Measurements from ENCODE around the gene C3orf70. TPM values are rescaled to one million over a fixed set of nuclear protein-coding genes. Genes with fewer than 3 reads are reported as not detected.

C3orf70 gene
- total and polyA plus RNA-seq, 8 donors: 0.22 to 0.90 (median 0.36) TPM

DNA sequence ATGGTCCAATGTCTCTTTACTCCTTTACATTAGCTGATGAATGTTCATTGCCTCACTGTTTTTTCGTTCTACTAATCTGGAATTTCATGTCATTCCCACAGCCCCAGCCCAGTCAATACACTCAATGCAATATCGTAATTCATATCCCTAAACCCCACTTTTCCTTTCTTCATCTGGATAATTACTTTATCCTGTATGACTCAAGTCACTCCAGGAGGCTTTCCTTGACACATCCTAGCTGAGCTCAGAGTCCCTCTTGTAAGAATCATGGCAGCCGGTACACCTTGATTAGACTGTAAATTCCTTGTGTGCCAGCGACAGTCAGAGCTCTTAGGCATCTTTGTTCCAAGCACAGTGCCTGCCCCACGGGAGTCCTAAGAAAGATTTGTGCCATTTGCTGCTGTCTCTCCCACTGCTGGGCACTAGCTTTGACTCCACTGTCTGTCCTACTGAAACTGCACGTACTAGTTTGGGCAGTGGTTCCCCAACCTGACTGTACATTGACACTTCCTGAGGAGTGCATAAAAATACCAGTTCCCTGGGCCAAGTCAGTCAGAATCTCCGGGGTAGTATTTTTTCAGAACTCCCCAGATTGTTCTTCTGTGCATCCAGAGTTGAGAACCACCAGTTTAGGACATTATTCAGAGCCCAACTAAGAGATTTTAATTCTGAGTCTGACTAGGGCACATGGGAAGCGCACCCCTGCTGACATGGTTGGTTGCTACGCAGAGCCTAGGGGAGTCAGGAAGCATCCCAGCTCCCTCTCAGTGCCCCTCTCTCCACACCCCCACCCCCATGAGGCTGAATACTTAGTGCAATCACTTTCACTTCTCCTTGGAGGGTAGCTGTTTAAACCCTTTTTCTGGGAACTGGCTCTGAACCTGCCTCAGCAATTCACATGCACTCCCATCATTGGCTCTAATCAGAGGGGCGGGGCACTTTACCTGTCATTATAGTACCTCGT is 19.5 kb upstream of the C3orf70 start:
- H3K4me3 ChIP-seq: no peak overlapping the region
- intact Hi-C loops (cut with DNase I): no loop called here
- no peak for ATAC-seq
- no peaks in the 10 kb centered on the region for H3K27me3 ChIP-seq
- H3K27ac ChIP-seq: no peak overlapping the region
- no peaks in the 10 kb centered on the region for H3K4me1 ChIP-seq
- no peak for DNase-seq
- no peaks in the 10 kb centered on the region for H3K9me3 ChIP-seq
- H3K36me3 ChIP-seq: no peaks in the 10 kb centered on the region
- TF ChIP-seq, protein P1, sequence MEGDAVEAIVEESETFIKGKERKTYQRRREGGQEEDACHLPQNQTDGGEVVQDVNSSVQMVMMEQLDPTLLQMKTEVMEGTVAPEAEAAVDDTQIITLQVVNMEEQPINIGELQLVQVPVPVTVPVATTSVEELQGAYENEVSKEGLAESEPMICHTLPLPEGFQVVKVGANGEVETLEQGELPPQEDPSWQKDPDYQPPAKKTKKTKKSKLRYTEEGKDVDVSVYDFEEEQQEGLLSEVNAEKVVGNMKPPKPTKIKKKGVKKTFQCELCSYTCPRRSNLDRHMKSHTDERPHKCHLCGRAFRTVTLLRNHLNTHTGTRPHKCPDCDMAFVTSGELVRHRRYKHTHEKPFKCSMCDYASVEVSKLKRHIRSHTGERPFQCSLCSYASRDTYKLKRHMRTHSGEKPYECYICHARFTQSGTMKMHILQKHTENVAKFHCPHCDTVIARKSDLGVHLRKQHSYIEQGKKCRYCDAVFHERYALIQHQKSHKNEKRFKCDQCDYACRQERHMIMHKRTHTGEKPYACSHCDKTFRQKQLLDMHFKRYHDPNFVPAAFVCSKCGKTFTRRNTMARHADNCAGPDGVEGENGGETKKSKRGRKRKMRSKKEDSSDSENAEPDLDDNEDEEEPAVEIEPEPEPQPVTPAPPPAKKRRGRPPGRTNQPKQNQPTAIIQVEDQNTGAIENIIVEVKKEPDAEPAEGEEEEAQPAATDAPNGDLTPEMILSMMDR (IDR thresholded peaks at IDR 0.05): no peak
- FAIRE-seq: no peak
- 66 to 74% methylated on average over 11 of the region's 11 CpGs for WGBS, 2 donors

DNA sequence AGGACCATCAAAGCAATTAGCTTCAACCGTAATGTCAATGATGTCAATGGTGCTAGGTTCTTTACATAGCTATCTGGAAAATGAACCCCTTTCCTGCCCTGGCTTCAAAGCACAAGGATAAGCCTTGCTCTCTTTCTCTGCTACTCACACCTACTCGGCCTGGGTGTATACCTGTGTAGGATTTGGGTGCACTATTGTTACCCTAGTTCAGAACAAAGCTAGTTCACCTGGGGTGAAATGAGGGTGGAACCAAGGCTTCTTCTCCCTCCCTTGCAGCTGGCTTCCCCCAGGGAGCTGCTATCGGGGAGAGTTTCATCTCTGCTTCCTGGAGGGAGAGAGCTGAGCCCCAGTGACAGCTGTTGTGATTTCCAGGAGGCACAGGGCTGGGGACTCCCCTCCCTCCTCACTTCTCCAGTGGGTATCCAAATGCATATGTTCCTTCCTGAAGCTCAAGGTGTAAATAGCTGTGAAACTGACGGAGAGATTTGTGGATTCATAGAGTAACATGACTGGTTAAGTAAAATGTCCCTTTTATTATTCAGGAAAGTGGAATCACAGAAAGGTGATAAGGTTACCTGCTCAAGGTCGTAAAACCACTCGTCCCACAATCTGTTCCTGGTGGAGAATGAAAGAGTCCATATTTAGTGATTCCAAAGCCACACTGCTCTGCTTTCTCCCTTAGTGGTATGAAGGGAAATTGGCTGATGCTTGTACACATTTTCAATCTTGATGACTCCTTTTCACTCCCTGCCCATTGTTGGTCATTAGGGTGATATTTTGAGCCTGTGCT is 11.8 kb upstream of the C3orf70 start:
- ATAC-seq (no peak), DNase-seq (no peak), FAIRE-seq (no peak)
- Histone ChIP-seq H3K4me3 (no peak overlapping the region), H3K27ac (no peak overlapping the region), H3K4me1 (no peaks in the 10 kb centered on the region), H3K9me3 (no peaks in the 10 kb centered on the region), H3K36me3 (no peaks in the 10 kb centered on the region), H3K27me3 (no peaks in the 10 kb centered on the region)
- TF ChIP-seq, protein P1 (IDR thresholded peaks at IDR 0.05): no peak
- 52 to 53% methylated on average over 6 of the region's 6 CpGs for WGBS, 2 donors
- intact Hi-C loops (cut with DNase I): no loop called here

DNA sequence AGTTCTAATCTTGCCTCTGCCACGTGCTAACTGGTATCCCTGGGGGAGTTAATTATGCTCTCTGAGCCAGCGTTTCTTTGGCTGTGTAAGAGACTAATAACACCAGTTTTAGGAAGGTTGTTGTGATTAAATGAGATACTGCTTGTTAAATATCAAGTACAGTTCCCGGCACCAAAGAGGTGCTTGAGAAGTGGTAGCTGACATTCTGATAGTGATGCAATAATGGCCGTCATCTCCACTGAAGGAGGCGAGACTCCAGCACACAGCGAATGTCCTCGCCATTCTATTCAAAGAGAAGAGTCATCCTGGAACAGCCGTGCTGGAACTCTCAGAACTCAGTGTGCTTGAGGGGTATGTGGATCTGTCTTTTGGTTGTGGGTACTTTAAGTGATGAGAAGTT is 9.8 kb upstream of the C3orf70 start:
- intact Hi-C loops (cut with DNase I): no loop called here
- H3K4me3 ChIP-seq: no peak overlapping the region
- WGBS, 2 donors: 80 to 82% methylated on average over 8 of the region's 8 CpGs
- DNase-seq (no peak), ATAC-seq (no peak), FAIRE-seq (no peak)
- H3K9me3 ChIP-seq: no peaks in the 10 kb centered on the region
- no peaks in the 10 kb centered on the region for H3K4me1 ChIP-seq
- no peak overlapping the region for H3K27ac ChIP-seq
- TF ChIP-seq, protein P1 (IDR thresholded peaks at IDR 0.05): no peak
- H3K27me3 ChIP-seq: no peaks in the 10 kb centered on the region
- H3K36me3 ChIP-seq: no peaks in the 10 kb centered on the region

DNA sequence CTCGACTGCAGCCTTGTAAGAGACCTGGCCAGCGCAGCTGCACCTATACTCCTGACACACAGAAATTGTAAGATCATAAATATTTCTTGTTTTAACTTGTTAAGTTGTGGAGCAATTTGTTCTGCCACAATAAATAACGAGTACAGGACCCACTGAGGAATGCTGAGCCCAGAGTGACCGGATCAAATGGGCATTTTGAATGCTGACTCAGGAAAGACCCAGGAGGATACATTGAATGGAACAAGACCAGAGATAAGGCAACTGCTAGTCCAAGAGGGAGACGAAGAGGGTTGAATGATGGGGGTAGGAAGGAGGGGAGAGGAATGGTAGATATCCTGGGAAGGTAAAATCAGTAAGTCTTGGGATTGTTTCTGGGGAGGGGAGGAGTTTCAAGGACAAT is 8.9 kb upstream of the C3orf70 start:
- ATAC-seq (no peak), FAIRE-seq (no peak), DNase-seq (no peak)
- Histone ChIP-seq H3K27ac (no peak overlapping the region), H3K27me3 (no peaks in the 10 kb centered on the region), H3K4me1 (no peaks in the 10 kb centered on the region), H3K4me3 (no peak overlapping the region), H3K9me3 (no peaks in the 10 kb centered on the region), H3K36me3 (no peaks in the 10 kb centered on the region)
- intact Hi-C loops (cut with DNase I): no loop called here
- TF ChIP-seq, protein P1 (IDR thresholded peaks at IDR 0.05): no peak
- 65 to 74% methylated on average over 5 of the region's 5 CpGs for WGBS, 2 donors
